ENCODE measurements around the gene FATE1.

FATE1 gene

GRCh38 chrX:151704041-151704663 is 11.7 kb upstream of the FATE1 start:
- DNase-seq = no peak

DNA sequence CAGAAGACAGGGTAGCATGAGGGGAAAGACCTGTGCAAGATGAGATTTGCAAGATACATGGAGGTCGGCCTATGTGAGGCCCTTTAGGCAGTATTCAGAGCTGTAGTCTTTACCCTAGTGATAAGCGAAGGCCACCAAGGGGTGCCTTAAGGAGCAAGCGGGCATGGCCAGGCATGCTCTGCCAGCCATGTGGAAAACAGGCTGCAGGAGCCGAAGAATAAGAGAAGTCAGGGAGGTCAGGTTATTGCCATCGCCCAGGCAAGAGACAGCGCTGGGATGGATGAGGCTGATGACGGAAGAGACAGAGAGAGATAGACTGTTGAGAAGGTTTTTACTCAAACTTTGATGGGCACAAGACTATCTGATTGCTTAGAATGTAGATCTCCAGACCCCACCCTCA is 7.0 kb upstream of the FATE1 start:
- DNase-seq = no peak

DNA sequence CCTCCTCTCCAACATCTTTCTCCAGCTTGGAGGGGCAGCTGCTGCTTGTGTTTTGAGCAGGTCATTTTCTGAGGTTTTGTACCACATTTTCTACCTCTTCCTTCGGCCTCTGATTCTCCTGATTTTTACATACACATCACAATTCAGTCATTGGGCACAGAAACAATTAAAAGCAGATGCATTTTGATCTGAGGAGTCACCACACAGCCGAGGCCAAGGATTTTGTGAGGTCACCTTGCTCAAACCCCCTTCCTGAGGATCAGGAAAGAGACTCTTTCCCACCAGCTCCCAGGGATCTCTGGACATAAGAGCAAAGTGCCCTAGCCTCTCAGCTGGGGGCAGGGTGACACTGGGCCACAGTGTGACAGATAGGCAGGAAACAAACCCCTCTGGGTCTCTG is 5.4 kb upstream of the FATE1 start:
- no peak for DNase-seq

- no peak for DNase-seq
Measured at GRCh38 chrX:151711154-151711553, 4.7 kb upstream of the FATE1 start.

- DNase-seq = no peak
Measured at GRCh38 chrX:151711787-151712186, 4.0 kb upstream of the FATE1 start.

DNA sequence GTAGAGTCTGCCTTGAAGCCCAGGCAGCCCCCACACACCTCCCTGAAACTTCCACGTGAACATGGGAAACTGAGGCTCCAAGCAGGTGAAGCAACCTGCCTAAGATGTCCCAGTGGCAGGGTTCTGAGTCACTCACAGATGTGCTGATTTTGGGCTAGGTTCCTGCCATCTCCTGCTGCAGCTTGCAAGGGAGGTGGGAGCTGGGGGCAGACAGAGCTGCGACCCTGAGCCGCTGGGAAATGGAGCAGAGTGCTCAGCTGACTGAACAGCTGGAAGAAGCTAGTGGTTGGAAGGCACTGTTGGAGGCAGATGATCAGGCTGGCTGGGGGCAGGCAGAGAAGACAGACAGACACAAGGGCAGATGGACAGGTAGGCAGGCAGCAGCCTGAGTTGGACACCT is 3.6 kb upstream of the FATE1 start:
- DNase-seq = no peak

GRCh38 chrX:151713849-151714248 is 2.0 kb upstream of the FATE1 start:
- DNase-seq = peak in 1 of 2 donors; percentile 7

GRCh38 chrX:151714362-151714761 is 1.5 kb upstream of the FATE1 start:
- no peak for DNase-seq

DNA sequence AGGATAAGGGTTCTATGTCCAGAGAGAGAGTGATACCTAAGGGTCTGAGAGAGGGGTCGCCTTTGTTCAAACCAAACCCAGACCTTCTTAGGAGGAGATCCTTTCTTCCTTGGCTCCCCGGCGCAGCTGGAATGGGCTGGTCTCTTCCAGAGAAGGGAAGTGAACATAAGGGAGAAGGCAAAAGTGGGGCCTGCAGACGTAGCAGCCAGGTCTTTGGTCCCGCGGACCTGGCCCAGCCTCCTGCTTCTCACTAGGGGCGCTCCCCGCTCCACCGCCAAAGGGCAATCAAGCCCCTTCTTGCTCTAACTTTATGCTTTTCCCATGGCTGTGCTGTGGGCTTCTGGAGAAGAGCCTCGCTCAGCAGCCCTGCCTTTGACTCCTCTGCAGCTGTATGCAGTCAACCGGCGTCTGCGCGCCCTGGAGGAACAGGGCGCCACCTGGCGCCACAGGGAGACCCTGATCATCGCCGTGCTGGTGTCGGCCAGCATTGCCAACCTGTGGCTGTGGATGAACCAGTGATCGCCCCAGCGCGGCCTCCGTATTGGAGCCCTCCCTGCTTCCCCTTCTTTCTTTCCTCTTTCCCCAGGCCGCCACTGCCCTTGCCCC is 6.5 kb downstream of the FATE1 start:
- no peak for DNase-seq

GRCh38 chrX:151723156-151723760 is 7.4 kb downstream of the FATE1 start:
- DNase-seq = no peak

- no peak for DNase-seq
Measured at GRCh38 chrX:151724563-151725337, 8.9 kb downstream of the FATE1 start.

- peak; percentile 0 to 1 for DNase-seq
Measured at GRCh38 chrX:151725338-151725614, 9.4 kb downstream of the FATE1 start.

DNA sequence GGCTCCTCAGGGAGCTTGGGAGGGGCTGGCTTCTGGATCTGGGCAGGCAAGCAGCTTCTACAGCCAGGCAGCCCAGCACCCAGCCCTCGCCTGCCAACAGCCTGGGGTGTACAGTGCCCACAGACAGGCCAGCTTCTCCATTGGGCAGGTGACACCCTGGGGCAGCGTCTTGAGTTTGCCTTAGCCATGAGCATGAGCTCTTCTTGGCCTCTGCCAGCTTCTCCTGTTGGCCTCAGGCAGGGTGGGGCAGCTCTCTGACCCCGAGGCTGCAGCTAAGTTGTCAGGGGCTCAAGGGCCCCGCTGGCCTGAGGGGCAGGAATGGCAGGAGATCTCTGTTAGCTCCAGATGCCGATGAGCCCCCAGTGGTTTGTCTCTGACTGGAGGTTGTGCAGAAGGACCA is 10.9 kb downstream of the FATE1 start:
- no peak for DNase-seq

DNA sequence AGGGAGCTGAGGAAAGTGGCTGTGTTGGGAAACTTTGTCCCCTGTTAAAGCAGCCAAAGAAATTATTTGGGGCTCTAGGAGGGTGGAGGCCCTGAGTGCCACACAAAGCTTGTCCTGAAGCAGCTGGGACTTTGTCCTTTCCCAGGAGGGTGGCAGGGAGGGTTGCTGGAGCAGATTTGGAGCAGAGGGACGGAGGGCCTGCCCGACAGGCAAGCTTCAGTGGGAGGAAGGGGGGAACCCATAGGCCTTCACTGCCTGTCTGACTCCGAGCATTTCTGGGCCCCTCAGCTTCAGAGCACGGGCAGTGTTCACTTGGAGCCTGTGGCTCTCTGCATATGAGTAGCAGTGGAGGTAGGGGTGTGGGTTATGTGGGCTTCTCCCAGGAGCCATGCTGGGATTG is 11.5 kb downstream of the FATE1 start:
- no peak for DNase-seq

- DNase-seq = no peak
Measured at GRCh38 chrX:151729056-151729725, 13.4 kb downstream of the FATE1 start.

DNA sequence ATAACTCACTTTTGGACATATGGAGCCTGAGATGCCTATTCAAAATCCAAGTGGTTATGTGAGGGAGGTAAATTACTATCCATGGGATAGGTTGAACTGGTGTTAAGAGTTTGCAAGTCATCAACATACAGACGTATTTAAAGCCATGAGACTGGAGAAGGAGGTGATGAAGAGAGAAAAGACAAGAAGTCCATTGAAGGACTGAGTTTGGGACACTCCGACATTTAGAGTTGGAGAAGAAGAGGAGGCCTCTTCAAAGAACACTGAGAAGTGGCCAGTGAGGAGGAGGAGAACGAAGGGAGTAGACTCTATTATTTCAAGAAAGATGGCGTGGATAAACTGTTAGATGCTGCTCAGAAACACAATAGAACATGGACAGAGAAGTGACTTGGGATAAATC is 18.6 kb downstream of the FATE1 start, which contains the start of gene CNGA2:
TSS of gene CNGA2 (plus strand) at position 301 of the 400 bp plus-strand sequence. CDS start 3,738 bp downstream, outside the sequence.
- no peak for DNase-seq

- no peak for DNase-seq
Measured at GRCh38 chrX:151735219-151735618, 19.4 kb downstream of the FATE1 start.

DNA sequence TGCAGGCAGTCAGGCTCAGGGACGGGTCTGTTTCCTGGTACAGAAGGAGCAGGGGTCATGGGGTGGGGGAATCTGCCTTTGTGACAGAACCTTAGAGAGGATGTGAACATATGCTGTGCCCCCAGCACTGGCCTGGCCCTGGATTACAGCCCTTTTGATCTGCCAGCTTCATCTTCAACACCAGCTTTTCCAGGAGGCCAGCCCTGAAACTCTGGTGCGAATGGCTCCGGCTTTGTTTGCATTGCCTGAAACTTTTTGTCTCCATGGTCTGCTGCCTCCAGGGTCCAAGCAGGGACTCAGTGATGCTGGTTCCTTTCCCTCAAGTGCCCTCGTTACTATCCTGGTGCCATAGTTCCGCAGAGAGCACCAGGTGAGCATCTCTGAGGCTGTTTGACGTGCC is 20.9 kb downstream of the FATE1 start:
- no peak for DNase-seq

- DNase-seq = no peak
Measured at GRCh38 chrX:151737494-151737893, 21.7 kb downstream of the FATE1 start.

GRCh38 chrX:151738751-151739150 is 22.9 kb downstream of the FATE1 start:
- no peak for DNase-seq

GRCh38 chrX:151741606-151742005 is 25.8 kb downstream of the FATE1 start:
- DNase-seq = no peak

- no peak for DNase-seq
Measured at GRCh38 chrX:151742311-151742710, 26.5 kb downstream of the FATE1 start.

All from inflammatory macrophage treated with lipopolysaccharide for 1 hour (primary cell).